ENCODE results near the gene CMPK1.

DNA sequence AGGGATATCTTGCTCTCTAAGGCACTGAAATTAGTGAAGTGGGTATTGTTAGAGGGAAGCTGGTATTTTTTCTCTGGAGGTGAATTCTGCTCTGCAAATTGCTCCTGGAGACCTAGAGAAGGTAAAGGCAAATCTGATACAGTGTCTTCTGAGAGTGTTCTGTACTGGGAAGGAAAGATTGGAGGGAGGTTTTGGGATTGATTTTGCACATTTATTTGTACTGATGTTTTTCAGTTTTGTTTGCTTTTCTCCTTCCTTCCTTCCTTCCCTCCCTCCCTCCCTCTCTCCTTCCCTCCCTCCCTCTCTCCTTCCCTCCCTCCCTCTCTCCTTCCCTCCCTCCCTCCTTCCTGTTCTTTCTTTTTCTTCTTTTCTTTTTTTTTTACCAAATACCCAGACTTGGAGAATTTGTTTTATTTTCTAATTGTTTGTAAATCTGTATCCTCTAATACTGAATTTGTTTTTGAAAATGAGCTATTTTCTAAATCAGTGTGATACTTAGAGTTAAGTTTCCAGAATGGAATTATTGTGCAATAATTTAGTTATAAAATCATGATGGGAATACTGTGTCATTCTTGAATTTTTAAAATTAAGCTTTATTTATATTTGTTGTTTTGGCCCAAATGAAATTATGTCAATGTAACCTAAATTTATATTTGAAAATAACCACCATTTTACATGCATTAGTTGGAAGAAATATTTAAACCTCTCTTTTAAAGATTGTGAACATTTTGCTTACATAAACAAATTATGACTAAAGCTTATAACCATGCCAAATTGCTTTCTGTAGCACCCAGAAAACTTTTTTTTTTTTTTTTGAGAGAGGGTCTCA, 4.9 kb downstream of the CMPK1 start:
- TF ChIP-seq, protein P1, sequence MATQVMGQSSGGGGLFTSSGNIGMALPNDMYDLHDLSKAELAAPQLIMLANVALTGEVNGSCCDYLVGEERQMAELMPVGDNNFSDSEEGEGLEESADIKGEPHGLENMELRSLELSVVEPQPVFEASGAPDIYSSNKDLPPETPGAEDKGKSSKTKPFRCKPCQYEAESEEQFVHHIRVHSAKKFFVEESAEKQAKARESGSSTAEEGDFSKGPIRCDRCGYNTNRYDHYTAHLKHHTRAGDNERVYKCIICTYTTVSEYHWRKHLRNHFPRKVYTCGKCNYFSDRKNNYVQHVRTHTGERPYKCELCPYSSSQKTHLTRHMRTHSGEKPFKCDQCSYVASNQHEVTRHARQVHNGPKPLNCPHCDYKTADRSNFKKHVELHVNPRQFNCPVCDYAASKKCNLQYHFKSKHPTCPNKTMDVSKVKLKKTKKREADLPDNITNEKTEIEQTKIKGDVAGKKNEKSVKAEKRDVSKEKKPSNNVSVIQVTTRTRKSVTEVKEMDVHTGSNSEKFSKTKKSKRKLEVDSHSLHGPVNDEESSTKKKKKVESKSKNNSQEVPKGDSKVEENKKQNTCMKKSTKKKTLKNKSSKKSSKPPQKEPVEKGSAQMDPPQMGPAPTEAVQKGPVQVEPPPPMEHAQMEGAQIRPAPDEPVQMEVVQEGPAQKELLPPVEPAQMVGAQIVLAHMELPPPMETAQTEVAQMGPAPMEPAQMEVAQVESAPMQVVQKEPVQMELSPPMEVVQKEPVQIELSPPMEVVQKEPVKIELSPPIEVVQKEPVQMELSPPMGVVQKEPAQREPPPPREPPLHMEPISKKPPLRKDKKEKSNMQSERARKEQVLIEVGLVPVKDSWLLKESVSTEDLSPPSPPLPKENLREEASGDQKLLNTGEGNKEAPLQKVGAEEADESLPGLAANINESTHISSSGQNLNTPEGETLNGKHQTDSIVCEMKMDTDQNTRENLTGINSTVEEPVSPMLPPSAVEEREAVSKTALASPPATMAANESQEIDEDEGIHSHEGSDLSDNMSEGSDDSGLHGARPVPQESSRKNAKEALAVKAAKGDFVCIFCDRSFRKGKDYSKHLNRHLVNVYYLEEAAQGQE (IDR thresholded peaks at IDR 0.05; ENCODE audit: borderline replicate concordance): no peak
- TF ChIP-seq, protein P2, sequence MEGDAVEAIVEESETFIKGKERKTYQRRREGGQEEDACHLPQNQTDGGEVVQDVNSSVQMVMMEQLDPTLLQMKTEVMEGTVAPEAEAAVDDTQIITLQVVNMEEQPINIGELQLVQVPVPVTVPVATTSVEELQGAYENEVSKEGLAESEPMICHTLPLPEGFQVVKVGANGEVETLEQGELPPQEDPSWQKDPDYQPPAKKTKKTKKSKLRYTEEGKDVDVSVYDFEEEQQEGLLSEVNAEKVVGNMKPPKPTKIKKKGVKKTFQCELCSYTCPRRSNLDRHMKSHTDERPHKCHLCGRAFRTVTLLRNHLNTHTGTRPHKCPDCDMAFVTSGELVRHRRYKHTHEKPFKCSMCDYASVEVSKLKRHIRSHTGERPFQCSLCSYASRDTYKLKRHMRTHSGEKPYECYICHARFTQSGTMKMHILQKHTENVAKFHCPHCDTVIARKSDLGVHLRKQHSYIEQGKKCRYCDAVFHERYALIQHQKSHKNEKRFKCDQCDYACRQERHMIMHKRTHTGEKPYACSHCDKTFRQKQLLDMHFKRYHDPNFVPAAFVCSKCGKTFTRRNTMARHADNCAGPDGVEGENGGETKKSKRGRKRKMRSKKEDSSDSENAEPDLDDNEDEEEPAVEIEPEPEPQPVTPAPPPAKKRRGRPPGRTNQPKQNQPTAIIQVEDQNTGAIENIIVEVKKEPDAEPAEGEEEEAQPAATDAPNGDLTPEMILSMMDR (IDR thresholded peaks at IDR 0.05; ENCODE audit: poor library complexity, severe bottlenecking): no peak
- TF ChIP-seq MXI1 (conservative IDR thresholded peaks at IDR 0.05; ENCODE audit: poor library complexity, severe bottlenecking): no peak
